ENCODE data around the gene TCL1A.

TCL1A gene

GRCh38 chr14:95660651-95661515 lies 53.0 kb downstream of the TCL1A start:
- TF ChIP-seq ZNF341 (tag by site-specific recombination; IDR thresholded peaks at IDR 0.05; ENCODE audit: low read depth) (peak; percentile 49; the same call in 1 of the 2 replicates), EGR2 (tag by site-specific recombination; IDR thresholded peaks at IDR 0.05; ENCODE audit: low read depth) (peak; percentile 45; the same call in 1 of the 2 replicates), ZFHX2 (tag by site-specific recombination; conservative IDR thresholded peaks at IDR 0.05) (peak; percentile 71)
- TF ChIP-seq, protein P1, sequence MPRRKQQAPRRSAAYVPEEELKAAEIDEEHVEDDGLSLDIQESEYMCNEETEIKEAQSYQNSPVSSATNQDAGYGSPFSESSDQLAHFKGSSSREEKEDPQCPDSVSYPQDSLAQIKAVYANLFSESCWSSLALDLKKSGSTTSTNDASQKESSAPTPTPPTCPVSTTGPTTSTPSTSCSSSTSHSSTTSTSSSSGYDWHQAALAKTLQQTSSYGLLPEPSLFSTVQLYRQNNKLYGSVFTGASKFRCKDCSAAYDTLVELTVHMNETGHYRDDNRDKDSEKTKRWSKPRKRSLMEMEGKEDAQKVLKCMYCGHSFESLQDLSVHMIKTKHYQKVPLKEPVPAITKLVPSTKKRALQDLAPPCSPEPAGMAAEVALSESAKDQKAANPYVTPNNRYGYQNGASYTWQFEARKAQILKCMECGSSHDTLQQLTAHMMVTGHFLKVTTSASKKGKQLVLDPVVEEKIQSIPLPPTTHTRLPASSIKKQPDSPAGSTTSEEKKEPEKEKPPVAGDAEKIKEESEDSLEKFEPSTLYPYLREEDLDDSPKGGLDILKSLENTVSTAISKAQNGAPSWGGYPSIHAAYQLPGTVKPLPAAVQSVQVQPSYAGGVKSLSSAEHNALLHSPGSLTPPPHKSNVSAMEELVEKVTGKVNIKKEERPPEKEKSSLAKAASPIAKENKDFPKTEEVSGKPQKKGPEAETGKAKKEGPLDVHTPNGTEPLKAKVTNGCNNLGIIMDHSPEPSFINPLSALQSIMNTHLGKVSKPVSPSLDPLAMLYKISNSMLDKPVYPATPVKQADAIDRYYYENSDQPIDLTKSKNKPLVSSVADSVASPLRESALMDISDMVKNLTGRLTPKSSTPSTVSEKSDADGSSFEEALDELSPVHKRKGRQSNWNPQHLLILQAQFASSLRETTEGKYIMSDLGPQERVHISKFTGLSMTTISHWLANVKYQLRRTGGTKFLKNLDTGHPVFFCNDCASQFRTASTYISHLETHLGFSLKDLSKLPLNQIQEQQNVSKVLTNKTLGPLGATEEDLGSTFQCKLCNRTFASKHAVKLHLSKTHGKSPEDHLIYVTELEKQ (tag by site-specific recombination; IDR thresholded peaks at IDR 0.05; ENCODE audit: borderline replicate concordance): no peak
- peaks cover 3% of the 10 kb centered on the region; the same call in 1 of the 2 replicates for H3K4me1 ChIP-seq (ENCODE audit: control insufficient read depth, insufficient read depth, low read length)
- no peaks in the 10 kb centered on the region for H3K9me3 ChIP-seq (ENCODE audit: control insufficient read depth, insufficient read depth, low read depth, low read length)
- no peak overlapping the region for H3K4me3 ChIP-seq (ENCODE audit: low read depth, low read length)
- H3K27ac ChIP-seq (ENCODE audit: extremely low read depth, low read depth, low read length): no peak overlapping the region
- ChIA-PET POLR2A (no interaction called here), CTCF (interaction anchor here (0.7 kb wide), 1 partner anchor 20 kb away, joined by 3 read pairs; no protein-coding TSS in a partner anchor)
- H3K36me3 ChIP-seq (ENCODE audit: control insufficient read depth in 2 of 2, insufficient read depth in 1 of 2, low read length in 2 of 2): no peaks in the 10 kb centered on the region

DNA sequence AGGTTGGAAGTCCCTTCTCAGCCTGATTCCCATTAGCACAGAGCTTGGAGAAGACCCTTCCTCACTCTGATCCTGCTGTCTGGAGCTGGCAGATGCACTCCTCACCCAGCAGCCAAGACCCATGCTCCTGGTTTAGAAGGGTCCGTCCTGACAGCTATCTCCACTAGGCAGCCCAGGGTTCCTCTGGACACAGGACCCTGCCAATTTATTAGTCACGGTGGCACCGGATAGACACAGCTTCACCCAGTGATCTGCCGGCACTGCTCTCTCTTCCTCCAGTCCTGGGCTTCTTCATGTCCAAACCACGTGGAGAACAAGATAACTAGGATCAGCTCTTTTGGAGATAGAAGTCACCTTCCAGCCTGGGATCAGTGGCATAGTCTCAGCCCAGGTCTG lies 53.9 kb downstream of the TCL1A start:
- H3K4me3 ChIP-seq (ENCODE audit: low read depth, low read length): no peak overlapping the region
- H3K36me3 ChIP-seq (ENCODE audit: control insufficient read depth in 2 of 2, insufficient read depth in 1 of 2, low read length in 2 of 2): no peaks in the 10 kb centered on the region
- H3K27ac ChIP-seq (ENCODE audit: extremely low read depth, low read depth, low read length): no peak overlapping the region
- CTCF ChIA-PET: no interaction called here
- H3K4me1 ChIP-seq (ENCODE audit: control insufficient read depth, insufficient read depth, low read length): peaks cover 3% of the 10 kb centered on the region; the same call in 1 of the 2 replicates
- H3K9me3 ChIP-seq (ENCODE audit: control insufficient read depth, insufficient read depth, low read depth, low read length): no peaks in the 10 kb centered on the region
- POLR2A ChIA-PET: no interaction called here
- no peak for TF ChIP-seq ZNF114 (tag by site-specific recombination; IDR thresholded peaks at IDR 0.05)
- no peak for TF ChIP-seq ZNF664 (tag by site-specific recombination; IDR thresholded peaks at IDR 0.05)
- TF ChIP-seq ZNF292 (tag by site-specific recombination; IDR thresholded peaks at IDR 0.05; ENCODE audit: borderline replicate concordance, low read depth): no peak
- TF ChIP-seq ZNF133 (tag by site-specific recombination; IDR thresholded peaks at IDR 0.05): no peak
- TF ChIP-seq ZNF121 (tag by site-specific recombination; IDR thresholded peaks at IDR 0.05): no peak
- TF ChIP-seq ZNF677 (tag by site-specific recombination; IDR thresholded peaks at IDR 0.05): no peak
- TF ChIP-seq, protein P2, sequence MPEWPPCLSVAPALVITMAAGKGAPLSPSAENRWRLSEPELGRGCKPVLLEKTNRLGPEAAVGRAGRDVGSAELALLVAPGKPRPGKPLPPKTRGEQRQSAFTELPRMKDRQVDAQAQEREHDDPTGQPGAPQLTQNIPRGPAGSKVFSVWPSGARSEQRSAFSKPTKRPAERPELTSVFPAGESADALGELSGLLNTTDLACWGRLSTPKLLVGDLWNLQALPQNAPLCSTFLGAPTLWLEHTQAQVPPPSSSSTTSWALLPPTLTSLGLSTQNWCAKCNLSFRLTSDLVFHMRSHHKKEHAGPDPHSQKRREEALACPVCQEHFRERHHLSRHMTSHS (tag by site-specific recombination; IDR thresholded peaks at IDR 0.05): no peak
- TF ChIP-seq PRDM4 (tag by site-specific recombination; IDR thresholded peaks at IDR 0.05): no peak
